Activated B cell treated with CpG ODN at 0.5 μM for 24 hours (primary cell): Measurements from ENCODE around the gene ABCG4. TPM values are rescaled to one million over a fixed set of nuclear protein-coding genes. Genes with fewer than 3 reads are reported as not detected.

Experiments
- ATAC-seq: fragments of 200-7000 bp; cut with Tn5 transposase; one replicate; pipeline ENCODE4 v1.10.0; 2021; ENCODE audit warnings: low read depth, mild to moderate bottlenecking, moderate library complexity
- CTCF ChIA-PET: fragments of 350-600 bp; sonication (Branson Sonifier 250); formaldehyde crosslinking; loops from one replicate; lab custom pipeline; 2021; ENCODE audit warnings: antibody characterized with exemption; lab: Charles Lee
- POLR2A ChIA-PET: fragments of 350-600 bp; sonication (Branson Sonifier 250); formaldehyde crosslinking; loops from one replicate; lab custom pipeline; 2021; ENCODE audit warnings: antibody characterized with exemption; lab: Charles Lee
- DNase-seq: peaks from one replicate; pipeline ENCODE4 v3.0.0; 2022
- H3K27ac Mint-ChIP-seq: one replicate; pipeline ENCODE4 v1.8.0; 2020; ENCODE audit warnings: mixed read lengths
- H3K27me3 Mint-ChIP-seq: one replicate; pipeline ENCODE4 v1.8.0; 2021; ENCODE audit warnings: mixed read lengths
- H3K36me3 Mint-ChIP-seq: one replicate; pipeline ENCODE4 v1.8.0; 2021; ENCODE audit warnings: low read depth, mixed read lengths
- H3K4me1 Mint-ChIP-seq: one replicate; pipeline ENCODE4 v1.8.0; 2021; ENCODE audit warnings: mixed read lengths
- H3K4me3 Mint-ChIP-seq: one replicate; pipeline ENCODE4 v1.8.0; 2020; ENCODE audit warnings: mild to moderate bottlenecking, mixed read lengths
- H3K9me3 Mint-ChIP-seq: one replicate; pipeline ENCODE4 v1.8.0; 2020; ENCODE audit warnings: mixed read lengths
- CTCF ChIP-seq: fragments of 200-600 bp; IDR thresholded peaks from one replicate; pipeline ENCODE4 v1.8.0; 2022; ENCODE audit warnings: antibody characterized with exemption, mild to moderate bottlenecking
- intact Hi-C: fragments of 100-400 bp; cut with micrococcal nuclease; formaldehyde crosslinking; loops from one replicate; pipeline ENCODE4 v1.15.1; 2024
- total RNA-seq: library from RNA; stranded (reverse); gene quantifications from 2 replicates; pipeline ENCODE4 v1.2.3, GENCODE V29; 2022

ABCG4 gene
- total RNA-seq, 1 donor from 2014 or later = not detected

- no peak for TF ChIP-seq CTCF
- DNase-seq = no peak
- H3K4me3 Mint-ChIP-seq = no peak overlapping the region
- no peak for ATAC-seq
- H3K27ac Mint-ChIP-seq = no peak overlapping the region
- CTCF ChIA-PET = interaction anchor here (0.7 to 1.5 kb wide), 3 partner anchors 51 to 193 kb away, joined by 3 to 4 read pairs (median 4); no protein-coding TSS in a partner anchor
- POLR2A ChIA-PET = no interaction called here
- peaks cover 12% of the 10 kb centered on the region for H3K4me1 Mint-ChIP-seq
- H3K9me3 Mint-ChIP-seq = no peaks in the 10 kb centered on the region
- peaks cover 45% of the 10 kb centered on the region for H3K27me3 Mint-ChIP-seq
- H3K36me3 Mint-ChIP-seq = no peaks in the 10 kb centered on the region
- intact Hi-C loops = loop anchor here (1.0 to 5.0 kb wide), 3 partner anchors 52 to 177 kb away; no protein-coding TSS in a partner anchor
Observed at GRCh38 chr11:119145551-119145950, 3.3 kb upstream of the ABCG4 start.

GRCh38 chr11:119147604-119148333 is 1.1 kb upstream of the ABCG4 start:
- CTCF ChIA-PET = no interaction called here
- Mint-ChIP-seq H3K9me3 (no peaks in the 10 kb centered on the region), H3K4me3 (peak overlapping the region; percentile 42), H3K4me1 (peaks cover 12% of the 10 kb centered on the region), H3K27ac (no peak overlapping the region), H3K36me3 (no peaks in the 10 kb centered on the region), H3K27me3 (peaks cover 51% of the 10 kb centered on the region)
- no peak for DNase-seq
- ATAC-seq = no peak
- intact Hi-C loops = loop anchor here (5.0 kb wide), 1 partner anchor 135 kb away; no protein-coding TSS in a partner anchor
- TF ChIP-seq CTCF = no peak
- POLR2A ChIA-PET = interaction anchor here (4.3 kb wide), 1 partner anchor 53 kb away, joined by 13 read pairs; a partner anchor contains a TSS

GRCh38 chr11:119148720-119149017 is 183 bp upstream of the ABCG4 start:
- POLR2A ChIA-PET = interaction anchor here (4.3 kb wide), 1 partner anchor 54 kb away, joined by 13 read pairs; a partner anchor contains a TSS

GRCh38 chr11:119149786-119150275 is 979 bp downstream of the ABCG4 start:
- H3K36me3 Mint-ChIP-seq = no peaks in the 10 kb centered on the region
- POLR2A ChIA-PET = interaction anchor here (1.6 to 4.3 kb wide), 2 partner anchors 19 to 55 kb away, joined by 5 to 13 read pairs; partner anchors contain the start of gene NLRX1
- DNase-seq (no peak), ATAC-seq (no peak)
- H3K27me3 Mint-ChIP-seq = peaks cover 57% of the 10 kb centered on the region
- peaks cover 12% of the 10 kb centered on the region for H3K4me1 Mint-ChIP-seq
- no peak for TF ChIP-seq CTCF
- H3K9me3 Mint-ChIP-seq = no peaks in the 10 kb centered on the region
- CTCF ChIA-PET = interaction anchor here (1.2 kb wide), 1 partner anchor 172 kb away, joined by 3 read pairs; no protein-coding TSS in a partner anchor
- H3K27ac Mint-ChIP-seq = no peak overlapping the region
- intact Hi-C loops = loop anchor here (5.0 kb wide), 1 partner anchor 132 kb away; no protein-coding TSS in a partner anchor
- peak overlapping the region; percentile 60 for H3K4me3 Mint-ChIP-seq

More at GRCh38 chr11:119148720-119149017, 183 bp upstream of the ABCG4 start:
- no peaks in the 10 kb centered on the region for H3K9me3 Mint-ChIP-seq
- ATAC-seq (no peak), DNase-seq (no peak)
- intact Hi-C loops = loop anchor here (5.0 kb wide), 1 partner anchor 134 kb away; no protein-coding TSS in a partner anchor
- CTCF ChIA-PET = no interaction called here
- peak overlapping the region; percentile 74 for H3K4me3 Mint-ChIP-seq
- no peak for TF ChIP-seq CTCF
- H3K27ac Mint-ChIP-seq = no peak overlapping the region
- peaks cover 55% of the 10 kb centered on the region for H3K27me3 Mint-ChIP-seq
- no peaks in the 10 kb centered on the region for H3K36me3 Mint-ChIP-seq
- peaks cover 12% of the 10 kb centered on the region for H3K4me1 Mint-ChIP-seq

GRCh38 chr11:119152043-119152442 is 3.2 kb downstream of the ABCG4 start:
- Mint-ChIP-seq H3K27me3 (peaks cover 53% of the 10 kb centered on the region), H3K27ac (no peak overlapping the region), H3K4me1 (peaks cover 12% of the 10 kb centered on the region), H3K9me3 (no peaks in the 10 kb centered on the region), H3K36me3 (no peaks in the 10 kb centered on the region), H3K4me3 (no peak overlapping the region)
- no peak for TF ChIP-seq CTCF
- POLR2A ChIA-PET = no interaction called here
- intact Hi-C loops = no loop called here
- ATAC-seq (no peak), DNase-seq (no peak)
- CTCF ChIA-PET = no interaction called here
